HT1080 (cell line): ENCODE measurements around the gene TTC7B. TPM values are rescaled to one million over a fixed set of nuclear protein-coding genes. Genes with fewer than 3 reads are reported as not detected.
"Not testable (repeated sequence)": the region's sequence is repeated elsewhere in the genome, so short reads cannot be mapped to it uniquely, and the experiment has no call there.

Experiments
- DNase-seq: peaks from one replicate; pipeline ENCODE4 v3.0.0-alpha.2; 2015; ENCODE audit warnings: low read depth
- total RNA-seq: library from RNA; depleted of rRNA; stranded (reverse); fragments of >200 nt; shearing (Covaris generic); gene quantifications from 2 replicates; pipeline ENCODE4 v1.2.3, GENCODE V29; 2014

The TTC7B gene
- total RNA-seq, 1 experiment from 2014 or later = 44.8 TPM

DNA sequence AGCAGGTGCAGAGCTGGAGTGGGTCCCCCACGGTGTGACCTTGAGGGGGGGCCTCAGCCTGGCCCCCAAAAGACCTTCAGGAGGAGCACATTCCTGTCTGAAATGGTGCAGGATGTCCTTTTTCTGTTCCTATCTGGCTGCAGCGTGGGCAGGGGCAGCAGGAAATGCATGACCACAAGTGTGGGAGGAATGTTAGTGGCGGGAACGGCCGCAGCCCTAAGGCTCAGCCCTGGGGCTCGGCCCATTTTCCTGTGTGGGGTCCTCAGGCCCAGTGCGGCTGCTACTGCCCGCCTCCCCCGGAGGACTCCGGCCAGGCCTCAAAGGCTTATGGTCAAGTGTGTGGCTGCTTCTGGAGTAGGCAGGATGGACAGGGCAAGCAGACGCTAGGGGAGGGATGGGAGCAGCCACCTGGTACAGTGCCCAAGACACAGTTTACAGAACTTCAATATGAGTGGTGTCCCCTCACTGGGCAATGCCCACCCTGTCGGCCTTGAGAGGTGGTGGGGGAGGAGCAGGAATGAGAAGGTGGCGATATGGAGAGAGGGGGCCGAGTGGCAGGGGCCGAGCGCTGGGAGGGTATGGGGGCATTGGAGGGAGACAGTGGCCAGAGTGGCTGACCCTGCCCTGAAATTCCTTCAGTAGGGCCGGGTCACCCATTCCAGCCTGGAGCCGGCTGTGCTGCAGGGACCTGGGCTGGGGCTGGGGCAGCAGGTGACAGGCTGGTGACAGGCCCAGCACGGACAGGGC is 282.0 kb downstream of the TTC7B start:
- DNase-seq = peak; percentile 48

DNA sequence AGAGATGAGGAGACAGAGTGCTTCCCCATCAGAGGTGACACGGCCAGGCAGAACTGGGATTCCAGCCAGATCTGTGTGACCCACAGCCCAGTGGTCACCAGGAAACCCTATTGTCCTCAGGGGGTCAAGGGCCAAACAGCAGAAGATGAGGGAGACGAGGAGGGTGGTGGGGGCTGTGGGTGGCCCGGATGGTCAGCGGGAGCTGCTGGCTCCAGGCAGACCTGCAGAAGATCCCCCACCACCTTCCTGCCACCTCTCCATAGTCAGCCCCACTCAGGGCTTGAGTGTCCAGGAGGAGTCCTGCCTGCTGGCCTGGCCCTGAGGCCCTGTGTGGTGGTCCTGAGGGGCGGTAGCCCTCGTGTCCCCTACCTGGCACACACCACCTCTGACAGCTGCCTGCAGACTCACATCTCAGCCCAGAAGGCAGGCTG is 282.6 kb downstream of the TTC7B start:
- DNase-seq = no peak

DNA sequence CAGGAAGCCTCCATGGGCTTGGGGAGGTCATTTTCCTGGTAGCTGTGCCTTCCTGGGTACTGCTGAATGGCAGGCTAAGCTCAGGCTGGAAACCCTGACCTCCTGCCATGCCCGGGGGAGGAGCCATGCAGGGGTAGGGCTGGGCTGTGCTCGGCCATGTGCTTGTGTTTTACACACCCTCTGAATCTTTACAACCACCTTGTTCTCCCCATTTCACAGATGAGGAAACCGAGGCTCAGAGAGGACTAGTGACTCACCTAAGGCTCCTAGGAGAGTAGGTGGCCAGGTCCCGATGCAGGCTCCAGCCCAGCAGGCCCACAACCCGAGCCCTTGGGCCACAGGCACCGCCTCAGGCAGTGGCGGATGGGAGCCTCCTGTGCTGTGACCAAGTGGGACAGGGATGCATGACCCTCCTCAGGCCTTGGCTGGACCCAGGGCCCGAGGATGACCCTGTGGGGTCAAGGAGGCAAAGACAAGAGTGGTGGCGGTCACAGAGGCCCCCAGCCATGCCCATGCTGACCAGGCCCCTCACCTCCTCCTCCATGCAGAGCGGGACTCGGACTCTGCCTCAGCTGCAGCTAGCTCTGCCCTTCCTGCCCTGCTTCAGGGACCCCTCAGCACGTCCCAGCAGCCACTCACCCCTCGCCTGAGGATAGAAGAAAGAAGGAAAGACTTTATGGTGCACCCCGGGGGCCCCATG is 283.3 kb downstream of the TTC7B start:
- DNase-seq = no peak

DNA sequence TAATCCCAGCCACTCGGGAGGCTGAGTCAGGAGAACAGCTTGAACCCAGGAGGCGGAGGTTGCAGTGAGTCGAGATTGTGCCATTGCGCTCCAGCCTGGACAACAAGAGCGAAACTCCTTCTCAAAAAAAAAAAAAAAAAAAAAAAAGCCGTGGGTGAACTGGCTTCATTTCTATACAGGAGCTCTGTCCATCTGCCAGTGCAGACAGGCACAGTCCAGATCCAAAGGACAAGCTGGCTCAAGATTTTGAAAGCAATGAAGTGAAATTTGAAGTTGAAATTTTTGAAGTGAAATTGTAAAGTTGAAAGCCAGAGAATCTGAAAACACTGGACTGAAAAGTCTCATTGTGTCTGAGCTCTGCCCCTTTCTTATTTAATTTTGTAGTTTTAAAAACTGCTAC is 284.7 kb downstream of the TTC7B start:
- DNase-seq = no peak

DNA sequence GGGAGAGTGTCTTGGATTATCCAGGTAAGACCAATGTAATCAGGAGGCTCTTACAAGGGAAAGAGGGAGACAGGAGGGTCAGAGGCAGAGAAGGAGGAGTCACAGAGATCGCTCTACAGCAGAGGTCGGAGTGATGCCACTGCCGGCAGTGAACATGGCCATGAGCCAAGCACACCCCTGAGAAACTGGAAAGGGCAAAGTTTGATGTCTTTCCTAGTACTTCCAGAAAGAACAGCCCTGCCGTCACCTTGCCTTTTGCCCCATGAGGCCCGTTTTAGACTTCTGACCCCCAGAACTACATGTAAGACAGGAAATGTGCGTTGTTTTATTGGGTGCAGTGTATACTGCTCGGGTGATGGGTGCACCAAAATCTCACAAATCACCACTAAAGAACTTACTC is 285.7 kb downstream of the TTC7B start:
- no peak for DNase-seq

DNA sequence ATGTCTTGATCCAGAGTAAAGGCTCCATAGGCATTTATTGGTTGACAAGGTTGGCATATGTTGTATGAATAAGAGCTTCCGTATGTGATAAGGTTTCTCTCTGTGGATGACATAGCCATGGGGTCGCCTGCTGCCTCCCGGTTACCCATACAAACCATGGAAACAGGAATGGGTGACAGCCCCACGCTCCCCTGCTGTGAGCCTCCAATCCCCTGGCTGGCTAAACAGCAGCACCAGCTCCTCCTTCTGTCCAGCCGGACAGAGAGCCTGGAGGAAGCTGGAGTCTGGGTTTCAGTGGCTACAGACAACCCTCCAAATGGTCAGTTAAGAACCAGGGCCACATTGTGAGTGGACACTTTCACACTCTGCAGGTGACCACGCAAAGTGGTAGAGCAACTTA is 288.3 kb downstream of the TTC7B start:
- no peak for DNase-seq

DNA sequence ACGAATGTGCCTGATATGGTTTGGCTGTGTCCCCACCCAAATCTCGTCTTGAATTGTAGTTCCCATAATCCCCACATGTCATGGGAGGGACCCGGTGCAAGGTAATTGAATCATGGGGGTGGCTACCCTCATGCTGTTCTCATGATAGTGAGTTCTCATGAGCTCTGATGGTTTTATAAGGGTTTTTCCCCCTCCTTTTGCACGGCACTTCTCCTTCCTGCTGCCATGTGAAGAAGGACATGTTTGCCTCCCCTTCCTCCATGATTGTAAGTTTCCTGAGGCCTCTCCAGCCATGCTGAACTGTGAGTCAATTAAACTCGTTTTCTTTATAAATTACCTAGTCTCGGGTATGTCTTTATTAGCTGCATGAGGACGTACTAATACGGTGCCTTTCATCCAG is 289.7 kb downstream of the TTC7B start:
- DNase-seq = not testable (repeated sequence)

DNA sequence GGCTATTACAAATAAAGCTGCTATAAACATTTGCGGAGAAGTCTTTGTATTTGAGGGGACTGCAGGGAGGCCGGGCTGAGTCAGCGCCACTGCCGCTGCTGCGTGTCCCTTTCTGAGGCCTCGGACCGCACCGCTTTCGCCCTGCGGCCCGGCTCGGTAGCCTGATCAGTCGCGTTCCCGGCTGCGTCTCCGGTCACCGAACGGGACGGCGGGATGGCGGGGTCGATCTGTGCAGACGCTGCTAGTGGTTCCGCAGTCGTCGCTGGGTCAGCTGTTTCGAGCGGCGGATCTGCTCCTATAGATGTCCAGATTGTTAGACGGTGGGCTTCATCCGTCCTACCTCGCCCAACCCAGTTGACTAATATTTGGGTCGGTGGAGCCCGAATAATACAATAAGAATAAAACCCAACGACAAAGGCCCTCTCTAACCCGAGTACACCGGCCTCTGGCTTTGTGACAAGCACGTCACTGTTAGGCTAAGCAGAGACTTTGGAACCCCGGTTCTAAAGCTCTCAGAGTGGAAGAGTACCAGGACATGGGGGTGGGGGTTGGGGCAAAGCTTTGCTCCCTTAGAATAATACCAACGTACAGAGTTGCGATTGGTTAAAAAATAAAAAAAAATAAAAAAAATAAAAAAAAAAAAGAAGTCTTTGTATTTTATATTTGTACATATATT is 290.7 kb downstream of the TTC7B start:
- not testable (repeated sequence) for DNase-seq

DNA sequence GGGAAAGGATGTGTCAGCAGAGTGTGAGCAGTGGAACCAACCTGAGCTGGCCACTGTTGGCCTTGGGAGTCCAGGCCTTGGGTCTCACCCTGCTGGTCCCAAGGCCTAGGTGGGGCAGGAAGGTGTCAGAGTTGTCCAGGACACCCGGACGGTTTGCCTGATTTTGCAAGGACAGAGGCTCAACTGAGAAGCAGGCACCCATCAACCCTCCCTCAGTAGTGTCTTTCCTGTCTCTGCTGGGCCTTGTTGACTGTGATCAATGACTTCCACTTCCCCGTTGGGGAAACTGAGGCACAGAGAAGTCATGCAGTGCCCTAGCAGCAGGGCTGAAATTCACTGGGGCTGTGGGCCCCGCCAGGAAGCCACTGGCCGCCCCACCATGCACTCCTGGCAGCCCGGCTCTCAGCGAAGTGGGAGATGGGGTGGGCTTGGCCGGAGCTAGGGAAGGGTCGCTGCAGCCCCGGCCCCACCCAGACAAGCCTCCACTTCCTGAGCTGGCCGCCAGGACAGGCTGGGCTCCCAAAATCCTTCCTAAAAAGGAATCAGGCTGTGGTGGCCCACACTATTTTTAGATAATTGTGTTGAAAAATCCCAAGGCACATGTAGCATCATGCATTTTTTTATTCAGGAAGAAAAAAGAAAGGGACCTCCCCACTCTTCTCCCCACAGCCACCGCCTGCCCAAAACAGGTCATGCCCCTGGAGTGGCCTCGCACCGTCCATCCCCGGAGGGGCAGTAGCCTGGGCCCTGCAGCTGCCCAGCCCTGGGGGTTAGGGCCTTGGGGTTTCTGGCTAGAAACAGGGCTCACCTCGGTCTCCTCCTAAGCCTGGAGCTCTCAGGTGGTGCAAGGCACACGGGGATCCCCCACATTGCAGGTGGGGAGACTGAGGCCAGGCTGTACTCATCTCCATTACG is 292.0 kb downstream of the TTC7B start:
- no peak for DNase-seq

DNA sequence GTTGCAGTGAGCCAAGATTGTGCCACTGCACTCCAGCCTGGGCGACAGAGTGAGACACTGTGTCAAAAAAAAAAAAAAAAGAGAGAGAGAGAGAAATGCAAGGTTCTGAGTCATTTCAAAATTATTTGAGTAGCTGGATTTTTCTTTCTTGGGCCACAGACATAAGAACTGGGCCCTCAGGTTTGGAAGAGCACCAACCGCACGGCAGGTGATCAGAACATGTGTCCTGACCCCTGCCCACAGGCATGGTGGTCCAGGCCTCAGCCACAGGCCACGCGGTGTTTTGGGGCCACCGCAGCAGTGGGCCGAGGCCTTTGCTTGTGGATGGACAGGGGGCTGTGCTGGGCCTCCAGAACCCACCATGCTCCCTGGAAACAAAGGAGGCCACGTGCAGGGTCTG is 292.7 kb downstream of the TTC7B start:
- DNase-seq = peak; percentile 61

DNA sequence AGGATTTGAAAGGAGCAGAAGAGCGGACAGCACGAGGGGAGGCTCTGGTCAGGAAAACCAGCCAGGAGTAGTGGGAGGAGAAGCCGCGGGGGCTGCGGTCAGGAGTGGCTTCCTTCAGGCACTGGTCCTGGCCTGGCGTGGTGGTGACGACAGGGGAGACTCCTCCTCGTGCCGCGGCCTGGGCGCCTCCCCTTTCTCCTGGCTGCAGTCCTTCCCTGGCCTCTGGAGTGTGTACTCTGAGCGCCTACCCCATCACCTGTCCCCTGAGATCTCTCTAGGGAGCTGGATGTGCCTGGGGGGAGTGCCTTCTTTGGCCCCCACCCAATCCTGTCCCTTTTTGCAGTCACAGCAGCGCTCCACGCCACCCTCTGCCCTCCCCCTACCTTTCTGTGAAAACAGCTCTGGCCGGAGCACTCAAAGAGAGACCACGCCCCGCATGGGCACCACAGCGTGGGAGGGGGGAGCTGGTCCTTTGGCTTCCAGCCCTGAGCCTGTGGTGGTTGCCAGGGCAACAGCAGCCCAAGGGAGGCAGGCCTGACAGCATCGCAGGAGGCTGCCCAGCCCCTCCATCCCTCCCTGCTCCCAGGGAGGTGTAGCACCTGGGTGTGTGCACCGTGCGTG is 293.5 kb downstream of the TTC7B start:
- peak; percentile 46 for DNase-seq

DNA sequence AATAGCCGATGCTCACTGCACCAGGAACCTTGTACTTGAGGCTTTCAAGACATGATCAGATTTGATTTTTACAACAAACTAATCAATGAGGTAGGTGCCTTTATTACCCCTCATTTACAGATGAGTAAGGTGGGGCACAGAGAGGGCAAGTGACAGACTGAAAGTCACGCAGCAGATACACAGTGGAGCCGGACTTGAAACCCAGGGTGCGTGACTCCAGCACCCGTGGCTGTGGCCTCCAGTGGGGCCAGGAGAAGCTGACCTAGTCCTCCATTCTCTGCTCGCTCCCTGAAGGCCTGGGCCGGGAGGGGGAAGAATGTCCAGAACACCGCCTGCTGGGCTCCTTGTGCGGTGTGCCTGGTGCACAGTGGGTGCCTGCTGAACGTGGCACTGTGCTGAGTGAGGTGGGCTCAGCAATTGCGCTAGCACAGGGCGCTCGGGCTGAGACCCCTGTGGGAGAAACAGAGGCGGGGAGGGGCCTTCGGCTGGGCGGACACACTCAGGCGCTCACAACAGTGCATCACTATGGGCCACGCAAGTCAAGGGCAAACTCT is 294.2 kb downstream of the TTC7B start:
- DNase-seq = no peak

DNA sequence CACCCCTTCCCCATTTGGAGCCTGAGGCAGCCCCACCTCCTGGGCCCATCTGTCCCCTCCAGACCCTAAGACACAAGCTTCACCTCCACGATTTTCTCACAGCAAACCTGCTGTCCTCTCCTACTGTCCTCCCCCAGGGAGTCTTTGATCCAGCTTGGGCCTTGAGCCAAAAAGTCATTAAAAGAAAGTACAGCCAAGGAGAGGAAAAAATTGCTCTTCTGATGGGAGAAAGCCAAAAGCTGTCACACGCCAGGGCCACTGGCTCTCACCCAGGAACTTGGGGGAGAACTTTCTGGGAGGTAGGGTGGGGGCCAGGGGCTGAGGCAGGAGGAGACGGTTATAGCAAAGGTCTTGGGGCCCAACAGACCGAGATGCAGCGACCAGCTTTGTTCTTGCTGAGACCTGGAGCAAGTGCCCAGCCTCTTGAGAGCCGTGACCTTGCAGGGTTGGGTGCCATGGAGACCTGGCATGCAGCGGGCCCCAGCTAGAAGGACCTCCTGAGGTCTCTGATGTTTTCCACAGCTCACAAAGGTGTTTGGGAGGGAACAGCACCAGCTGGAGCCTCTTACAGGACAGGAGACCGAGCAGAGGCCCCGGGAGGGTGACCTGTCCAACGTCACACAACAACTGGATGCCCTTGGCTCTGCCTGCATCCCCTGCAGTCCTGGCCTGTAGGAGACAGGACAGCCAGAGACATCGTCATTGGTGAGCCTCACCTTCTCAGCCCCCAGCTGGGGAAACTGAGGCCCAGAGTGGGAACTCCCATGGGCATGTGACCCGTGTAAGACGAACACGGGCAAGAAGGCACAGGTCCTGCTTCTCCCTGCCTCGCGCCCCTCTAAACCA is 294.9 kb downstream of the TTC7B start:
- no peak for DNase-seq

DNA sequence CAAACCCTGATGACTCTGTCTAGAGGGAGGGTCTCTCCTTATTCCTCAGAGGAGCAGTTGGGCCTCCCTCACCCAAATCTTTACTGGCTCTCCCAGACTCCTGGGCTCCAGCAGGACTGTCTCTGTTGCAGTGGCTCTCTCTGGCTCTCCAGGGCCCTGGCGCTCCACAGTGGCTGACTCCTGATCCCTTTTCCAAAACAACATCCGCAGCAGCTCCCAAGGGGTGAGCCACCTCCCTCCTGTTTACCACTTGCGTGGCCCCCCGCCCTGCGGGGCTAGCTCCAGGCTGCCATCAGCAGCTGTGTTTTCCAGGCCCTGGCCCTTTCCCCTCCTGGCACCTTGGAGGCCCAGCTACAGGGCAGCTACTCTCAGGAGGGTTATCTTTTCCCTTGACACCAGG is 295.9 kb downstream of the TTC7B start:
- DNase-seq = no peak

DNA sequence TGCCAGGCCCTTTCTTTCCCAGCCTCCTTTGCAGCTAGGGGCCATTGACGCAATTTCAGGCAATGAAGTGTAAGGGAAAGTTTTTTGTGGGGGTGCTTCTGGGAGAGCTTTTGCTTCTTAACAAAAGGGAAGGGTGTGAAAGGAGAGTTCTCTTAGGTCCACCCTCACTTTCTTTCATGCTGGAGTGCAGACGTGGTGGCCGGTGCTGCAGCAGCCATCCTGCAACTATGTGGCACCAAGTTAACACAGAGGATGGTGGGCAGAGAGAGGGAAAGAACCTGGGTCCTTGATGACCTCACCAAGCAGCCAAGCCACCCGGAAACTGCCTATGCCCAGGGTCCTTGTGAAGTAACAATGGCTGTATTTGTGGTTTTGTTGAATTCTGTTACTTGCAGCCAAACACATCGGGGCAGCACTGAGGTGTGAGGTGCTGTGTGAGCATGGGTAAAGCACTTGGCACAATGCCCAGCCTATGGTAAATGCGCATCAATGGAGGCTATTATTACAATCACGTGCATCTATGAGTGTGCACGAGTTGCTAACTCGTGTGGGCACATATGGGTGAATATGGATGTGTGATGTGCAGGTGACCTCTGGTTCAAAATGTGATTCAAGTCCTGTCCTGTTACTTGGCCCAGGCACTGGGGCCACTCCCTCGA is 296.8 kb downstream of the TTC7B start:
- DNase-seq = peak; percentile 53

DNA sequence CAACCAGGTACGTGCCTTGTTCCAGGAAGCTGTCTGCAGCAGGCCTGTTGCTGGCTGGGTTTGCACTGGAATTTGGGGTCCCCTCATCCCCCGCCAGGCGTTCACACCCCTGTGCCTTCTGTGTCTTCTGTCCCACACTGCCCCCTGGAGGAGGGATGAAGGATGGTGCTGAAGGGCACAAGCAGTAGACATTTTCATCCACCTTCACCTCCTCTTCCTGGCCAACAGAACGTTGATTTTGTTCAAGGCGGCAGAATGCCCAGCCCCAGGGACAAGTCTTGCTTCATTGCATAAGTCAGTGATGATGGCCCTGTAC is 297.3 kb downstream of the TTC7B start:
- DNase-seq = peak; percentile 26

DNA sequence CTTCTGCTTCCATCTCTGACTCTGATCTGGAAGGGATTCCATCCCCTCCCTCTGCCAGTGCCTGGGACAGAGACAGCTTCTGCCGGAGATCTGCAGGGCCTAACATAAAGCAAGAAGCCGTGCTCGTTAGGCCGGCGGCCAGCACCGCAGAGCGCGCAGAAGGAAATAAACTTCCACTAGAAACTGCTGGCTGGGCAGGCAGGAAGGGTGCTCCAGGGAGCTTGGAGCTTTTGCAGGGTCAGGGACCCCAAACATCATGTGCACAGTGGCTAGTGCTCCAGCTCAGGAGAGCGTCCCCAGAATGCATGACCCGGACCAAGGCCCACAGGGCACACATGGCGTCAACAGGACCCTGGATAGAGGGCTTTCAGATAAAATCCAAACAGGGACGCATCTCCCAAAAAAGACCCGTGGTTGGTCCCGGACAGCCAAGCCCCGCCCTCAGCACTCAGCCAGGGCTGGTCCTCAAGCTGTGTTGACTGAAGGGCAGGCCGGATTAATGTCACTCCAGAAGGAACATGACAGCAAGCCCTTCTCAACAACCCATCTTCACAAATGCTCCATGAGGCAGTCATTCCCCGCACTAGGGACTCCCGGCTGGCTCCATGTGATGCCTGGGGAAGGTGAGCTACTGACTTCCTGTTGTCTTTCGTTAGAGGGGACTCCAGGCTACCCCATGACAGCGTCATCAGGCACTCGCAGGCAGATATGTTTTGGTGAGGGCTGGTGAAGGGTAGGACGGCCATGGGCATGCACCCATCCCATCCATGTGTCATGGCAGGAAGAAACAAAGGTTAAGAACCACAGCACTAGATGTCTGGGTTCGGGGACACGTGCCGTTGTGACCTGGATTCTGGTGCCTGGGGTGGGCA is 297.9 kb downstream of the TTC7B start:
- DNase-seq = no peak
